Body of pancreas (tissue), 4 donors: ENCODE measurements around the gene IRF6. TPM values are rescaled to one million over a fixed set of nuclear protein-coding genes. Genes with fewer than 3 reads are reported as not detected.

Experiments
- ATAC-seq: fragments of 150-250 bp; one replicate; pipeline ENCODE4 v1.9.1; 2016
- DNase-seq, 4 donors: peaks; one replicate each; pipeline ENCODE4 v3.0.0-alpha.2; 2019
- H3K27ac ChIP-seq, 4 donors: fragments of 200-600 bp; sonication (generic); 1 replicate in 3 of 4; 2 replicates in 1 of 4; pipeline versions ENCODE4 v1.5.1 to v1.6.1; 2016 to 2019; ENCODE audit warnings: mild to moderate bottlenecking in 1 of 4, mixed read lengths in 1 of 4, moderate library complexity in 1 of 4
- H3K27me3 ChIP-seq, 2 donors: fragments of 200-600 bp; sonication (generic); one replicate each; pipeline ENCODE4 v1.6.0; 2016; ENCODE audit warnings: mild to moderate bottlenecking in 1 of 2
- H3K36me3 ChIP-seq, 2 donors: fragments of 200-600 bp; sonication (generic); replicated peaks in 1 of 2; 2 replicates each; pipeline ENCODE4 v1.5.1; 2016; ENCODE audit warnings: low read depth in 2 of 2; ENCODE audit not compliant: insufficient read depth in 1 of 2
- H3K4me1 ChIP-seq: fragments of 200-600 bp; sonication (generic); one replicate; pipeline ENCODE4 v1.6.0; 2016
- H3K4me3 ChIP-seq, 2 donors: fragments of 200-600 bp; sonication (generic); 1 replicate in 1 of 2; 2 replicates in 1 of 2; pipeline ENCODE4 v1.5.1; 2016 to 2019
- H3K9me3 ChIP-seq, 3 donors: fragments of 200-600 bp; sonication (generic); 1 replicate in 2 of 3; 2 replicates in 1 of 3; pipeline ENCODE4 v1.5.1; 2016
- CTCF ChIP-seq, 7 experiments: fragments of 450-650 bp in 4 of 7; fragments of 200-600 bp in 3 of 7; sonication (generic) in 3 of 7; IDR thresholded peaks; one replicate each; pipeline ENCODE4 v1.5.1; 2016 to 2019; ENCODE audit warnings: antibody characterized with exemption in 7 of 7
- POLR2A ChIP-seq, 3 donors: fragments of 450-650 bp; IDR thresholded peaks; one replicate each; pipeline ENCODE4 v1.6.1; 2016; ENCODE audit warnings: antibody characterized with exemption in 3 of 3, mild to moderate bottlenecking in 2 of 3
- WGBS, 2 donors: methylation state at CpG; one replicate each; pipeline ENCODE4 v1.1.5; 2017; 5-methylcytosine and 5-hydroxymethylcytosine counted together
- intact Hi-C: fragments of 100-400 bp; cut with DNase I; formaldehyde crosslinking; loops from one replicate; pipeline ENCODE4 v1.15.1; 2023
- total RNA-seq, 2 donors: library from RNA; depleted of rRNA; stranded (reverse); fragments of >200 nt; gene quantifications; one replicate each; pipeline ENCODE4 v1.1.0, GENCODE V29; 2016

Gene IRF6
- total RNA-seq, 2 donors from 2014 or later = 13.2 to 20.0 TPM

- DNase-seq = no peak
- H3K9me3 ChIP-seq = no peaks in the 10 kb centered on the region
- H3K27me3 ChIP-seq = no peaks in the 10 kb centered on the region
- no peaks in the 10 kb centered on the region for H3K36me3 ChIP-seq
- TF ChIP-seq POLR2A (IDR thresholded peaks at IDR 0.05) (no peak), CTCF (IDR thresholded peaks at IDR 0.05) (no peak)
- H3K4me1 ChIP-seq = peaks cover 15% of the 10 kb centered on the region
- ATAC-seq = no peak
- no peak overlapping the region for H3K27ac ChIP-seq
- no peak overlapping the region for H3K4me3 ChIP-seq
- 89 to 91% methylated on average over 17 of the region's 17 CpGs for WGBS, 2 donors
- intact Hi-C loops = no loop called here
Observed at GRCh38 chr1:209770636-209771415, 35.1 kb downstream of the IRF6 start.

GRCh38 chr1:209769971-209770370 is 36.0 kb downstream of the IRF6 start:
- no peak for ATAC-seq
- Histone ChIP-seq H3K27ac (peak overlapping the region in 3 of 4 donors; percentile 58 to 71 (median 66)), H3K4me3 (no peak overlapping the region)

GRCh38 chr1:209769171-209769904 is 36.6 kb downstream of the IRF6 start:
- H3K4me1 ChIP-seq = peaks cover 15% of the 10 kb centered on the region
- no peak overlapping the region for H3K4me3 ChIP-seq
- ATAC-seq (peak; percentile 71), DNase-seq (peak in 3 of 4 donors; percentile 34 to 71 (median 48))
- H3K27me3 ChIP-seq = no peaks in the 10 kb centered on the region
- 43 to 46% methylated on average over 13 of the region's 13 CpGs for WGBS, 2 donors
- H3K36me3 ChIP-seq = no peaks in the 10 kb centered on the region
- intact Hi-C loops = no loop called here
- peak overlapping the region in 3 of 4 donors; percentile 58 to 71 (median 66) for H3K27ac ChIP-seq
- no peaks in the 10 kb centered on the region for H3K9me3 ChIP-seq
- no peak for TF ChIP-seq POLR2A (IDR thresholded peaks at IDR 0.05)
- no peak for TF ChIP-seq CTCF (IDR thresholded peaks at IDR 0.05)

More at GRCh38 chr1:209769971-209770370, 36.0 kb downstream of the IRF6 start:
- H3K27me3 ChIP-seq = no peaks in the 10 kb centered on the region
- WGBS, 2 donors = 57 to 81% methylated on average over 7 of the region's 7 CpGs
- DNase-seq = no peak
- no peaks in the 10 kb centered on the region for H3K9me3 ChIP-seq
- intact Hi-C loops = no loop called here
- peaks cover 15% of the 10 kb centered on the region for H3K4me1 ChIP-seq
- no peaks in the 10 kb centered on the region for H3K36me3 ChIP-seq
- TF ChIP-seq CTCF (IDR thresholded peaks at IDR 0.05) = no peak
- TF ChIP-seq POLR2A (IDR thresholded peaks at IDR 0.05) = no peak

- peak overlapping the region in 2 of 4 donors; percentile 66 to 71 for H3K27ac ChIP-seq
- H3K9me3 ChIP-seq = no peaks in the 10 kb centered on the region
- WGBS, 2 donors = 74 to 76% methylated on average over 8 to 9 of the region's 9 CpGs
- ATAC-seq (no peak), DNase-seq (peak in 1 of 4 donors; percentile 44)
- no peaks in the 10 kb centered on the region for H3K36me3 ChIP-seq
- peaks cover 15% of the 10 kb centered on the region for H3K4me1 ChIP-seq
- no peak for TF ChIP-seq POLR2A (IDR thresholded peaks at IDR 0.05)
- TF ChIP-seq CTCF (IDR thresholded peaks at IDR 0.05) = no peak
- H3K4me3 ChIP-seq = no peak overlapping the region
- H3K27me3 ChIP-seq = no peaks in the 10 kb centered on the region
- intact Hi-C loops = no loop called here
Observed at GRCh38 chr1:209768354-209768774, 37.6 kb downstream of the IRF6 start.
